ENCODE results near the gene GMPR.

Gene GMPR

DNA sequence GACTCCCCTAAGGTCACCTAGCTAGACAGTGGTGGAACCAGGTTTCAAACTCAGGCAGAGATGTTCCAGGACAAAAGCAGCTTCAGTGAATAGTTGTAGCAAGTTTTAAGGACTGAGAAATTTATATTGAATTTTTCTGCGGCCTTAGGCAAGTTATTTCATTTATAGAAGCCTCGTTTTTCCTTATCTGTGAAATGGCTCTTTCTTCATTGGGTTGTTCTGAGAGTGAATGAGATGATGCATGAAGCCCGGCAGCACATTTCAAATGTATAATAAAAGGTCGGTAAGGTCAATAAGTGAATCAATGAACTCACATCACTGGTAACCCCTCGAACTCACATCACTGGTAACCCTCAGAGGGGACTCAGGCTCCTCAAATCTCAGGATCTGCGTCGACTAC lies 1.1 kb upstream of the GMPR start:
- no peak overlapping the region for H3K27ac ChIP-seq
- ChIA-PET CTCF (interaction anchor here (0.8 kb wide), 1 partner anchor 39 kb away, joined by 3 read pairs; no protein-coding TSS in a partner anchor), POLR2A (ENCODE audit: low non-redundant PET) (no interaction called here)
- TF ChIP-seq, protein P1, sequence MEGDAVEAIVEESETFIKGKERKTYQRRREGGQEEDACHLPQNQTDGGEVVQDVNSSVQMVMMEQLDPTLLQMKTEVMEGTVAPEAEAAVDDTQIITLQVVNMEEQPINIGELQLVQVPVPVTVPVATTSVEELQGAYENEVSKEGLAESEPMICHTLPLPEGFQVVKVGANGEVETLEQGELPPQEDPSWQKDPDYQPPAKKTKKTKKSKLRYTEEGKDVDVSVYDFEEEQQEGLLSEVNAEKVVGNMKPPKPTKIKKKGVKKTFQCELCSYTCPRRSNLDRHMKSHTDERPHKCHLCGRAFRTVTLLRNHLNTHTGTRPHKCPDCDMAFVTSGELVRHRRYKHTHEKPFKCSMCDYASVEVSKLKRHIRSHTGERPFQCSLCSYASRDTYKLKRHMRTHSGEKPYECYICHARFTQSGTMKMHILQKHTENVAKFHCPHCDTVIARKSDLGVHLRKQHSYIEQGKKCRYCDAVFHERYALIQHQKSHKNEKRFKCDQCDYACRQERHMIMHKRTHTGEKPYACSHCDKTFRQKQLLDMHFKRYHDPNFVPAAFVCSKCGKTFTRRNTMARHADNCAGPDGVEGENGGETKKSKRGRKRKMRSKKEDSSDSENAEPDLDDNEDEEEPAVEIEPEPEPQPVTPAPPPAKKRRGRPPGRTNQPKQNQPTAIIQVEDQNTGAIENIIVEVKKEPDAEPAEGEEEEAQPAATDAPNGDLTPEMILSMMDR (conservative IDR thresholded peaks at IDR 0.05; ENCODE audit: low read depth), result no peak
- DNase-seq (ENCODE audit: low spot score), result no peak

DNA sequence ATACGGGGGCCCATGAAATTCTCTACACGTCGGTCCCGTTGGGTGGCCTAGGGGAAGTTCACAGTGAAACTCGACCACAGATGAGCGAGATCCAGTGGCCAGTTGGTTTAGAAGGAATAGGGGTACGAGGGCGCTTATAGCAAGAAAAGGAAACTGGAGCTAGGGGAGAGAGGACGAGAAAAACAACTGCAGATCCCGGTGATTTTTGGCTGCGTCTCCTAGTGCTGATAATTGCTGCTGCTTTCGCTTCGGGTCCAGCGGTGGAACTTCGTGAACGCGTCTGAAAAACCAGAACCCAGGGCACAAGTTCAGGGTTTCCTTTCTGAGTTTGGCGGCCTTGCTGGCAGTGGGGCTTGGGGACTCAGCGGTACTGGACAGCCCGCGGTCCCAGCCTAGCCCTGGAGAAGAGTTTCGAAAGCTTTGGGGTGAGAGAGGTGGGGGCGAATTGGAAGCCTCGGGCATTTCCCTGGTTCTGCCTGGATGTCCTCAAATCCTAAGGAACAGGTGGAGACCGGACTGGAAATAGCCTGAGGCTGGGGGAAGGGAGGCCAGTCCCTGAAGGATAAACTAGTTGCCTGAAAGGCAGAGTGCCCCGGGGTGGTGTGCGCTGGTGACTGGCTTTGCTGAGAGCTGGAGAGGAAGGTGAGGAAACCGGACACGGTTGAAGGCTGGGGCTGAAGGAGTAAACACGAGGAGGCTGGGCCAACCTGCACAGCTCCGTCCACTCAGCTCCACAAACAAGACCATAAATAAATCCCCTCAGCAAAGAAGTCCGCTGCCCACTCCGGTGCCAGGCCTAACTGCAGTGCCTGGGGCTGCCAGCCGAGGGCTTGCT lies 793 bp downstream of the GMPR start:
- POLR2A ChIA-PET (ENCODE audit: low non-redundant PET), result no interaction called here
- TF ChIP-seq, protein P1 (conservative IDR thresholded peaks at IDR 0.05; ENCODE audit: low read depth), result peak; percentile 55
- peak overlapping the region; percentile 45 for H3K27ac ChIP-seq

DNA sequence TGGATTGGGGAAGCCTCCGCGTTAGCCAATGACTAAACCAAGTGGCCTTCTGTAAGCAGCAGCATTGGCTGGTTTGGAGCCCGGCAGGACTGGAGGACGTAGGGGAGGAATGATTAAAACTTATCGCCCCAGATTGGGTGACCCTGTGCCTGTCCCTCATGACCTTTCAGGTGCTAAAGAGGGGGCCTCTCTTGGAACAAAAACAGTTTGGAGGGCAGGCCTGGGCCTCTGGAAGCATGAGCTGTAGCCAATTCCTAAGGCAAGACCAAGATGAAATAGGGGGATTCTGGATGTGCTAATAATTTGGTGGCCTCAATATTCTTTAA lies 1.4 kb downstream of the GMPR start:
- no peak for DNase-seq (ENCODE audit: low spot score)
- TF ChIP-seq, protein P1 (conservative IDR thresholded peaks at IDR 0.05; ENCODE audit: low read depth), result peak; percentile 11; the same call in 1 of the 2 replicates
- H3K27ac ChIP-seq, result peak overlapping the region; percentile 45
- CTCF ChIA-PET, result interaction anchor here (0.6 to 0.7 kb wide), 2 partner anchors 12 to 86 kb away, joined by 3 to 4 read pairs; no protein-coding TSS in a partner anchor
- POLR2A ChIA-PET (ENCODE audit: low non-redundant PET), result no interaction called here

More for the DNA sequence above, 793 bp downstream of the GMPR start:
- CTCF ChIA-PET, result interaction anchor here (0.7 kb wide), 2 partner anchors 11 to 86 kb away, joined by 3 read pairs; no protein-coding TSS in a partner anchor
- DNase-seq (ENCODE audit: low spot score), result peak; percentile 30

DNA sequence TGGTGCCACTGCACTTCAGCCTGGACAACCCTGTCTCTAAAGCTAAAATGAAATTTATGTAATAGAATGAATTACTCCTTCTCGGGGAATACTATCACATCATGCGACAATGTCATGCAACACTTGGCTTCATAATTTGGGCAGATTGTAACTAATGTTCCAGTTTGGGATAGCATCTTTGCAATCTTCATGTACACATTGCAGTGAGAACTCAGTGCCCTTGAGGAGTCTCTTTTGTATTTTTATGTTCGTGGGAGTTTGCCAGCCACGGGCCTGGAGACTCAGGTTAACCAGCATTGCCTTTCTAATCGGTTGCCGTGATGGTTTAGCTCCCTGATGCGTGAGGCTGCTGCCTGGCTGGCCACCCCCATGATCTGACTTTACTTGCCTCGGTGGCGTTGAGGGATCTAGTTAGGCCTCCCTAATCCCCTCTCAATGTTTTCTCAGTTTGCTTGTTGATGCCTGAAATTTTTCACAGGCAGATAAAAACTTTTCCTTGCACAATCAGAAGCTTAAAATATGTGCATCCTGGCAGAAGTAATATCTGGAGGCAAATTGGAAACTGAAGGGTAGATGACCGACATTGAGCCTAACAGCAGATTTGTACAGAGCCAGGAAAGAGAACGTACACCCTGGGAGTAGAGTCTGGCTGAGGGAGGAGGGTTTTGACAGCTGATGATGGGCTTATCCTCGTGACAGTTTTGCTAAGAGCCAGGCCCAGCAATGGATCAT lies 2.4 kb downstream of the GMPR start:
- TF ChIP-seq, protein P1 (conservative IDR thresholded peaks at IDR 0.05; ENCODE audit: low read depth), result no peak
- H3K27ac ChIP-seq, result no peak overlapping the region
- ChIA-PET CTCF (no interaction called here), POLR2A (ENCODE audit: low non-redundant PET) (no interaction called here)
- DNase-seq (ENCODE audit: low spot score), result no peak

DNA sequence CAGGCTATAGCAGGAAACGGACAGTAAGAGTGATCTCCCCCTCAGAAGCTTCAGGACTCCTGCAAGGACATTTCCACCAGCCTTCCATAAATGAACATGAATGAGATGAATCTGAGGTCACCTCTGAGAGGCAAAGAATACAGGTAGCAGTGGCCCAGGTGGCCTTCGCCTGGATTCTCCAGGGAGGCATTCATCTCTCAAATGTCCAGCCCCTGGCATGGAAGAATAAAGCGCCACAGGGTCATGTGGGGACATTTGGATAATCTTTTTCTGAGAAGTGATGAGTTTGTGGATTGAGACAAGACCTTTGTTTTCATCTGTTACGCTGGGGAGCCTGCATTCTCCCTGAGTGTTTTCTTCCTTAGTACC lies 2.9 kb downstream of the GMPR start:
- ChIA-PET CTCF (no interaction called here), POLR2A (ENCODE audit: low non-redundant PET) (no interaction called here)
- H3K27ac ChIP-seq, result no peak overlapping the region
- DNase-seq (ENCODE audit: low spot score), result no peak
- TF ChIP-seq, protein P1 (conservative IDR thresholded peaks at IDR 0.05; ENCODE audit: low read depth), result no peak

DNA sequence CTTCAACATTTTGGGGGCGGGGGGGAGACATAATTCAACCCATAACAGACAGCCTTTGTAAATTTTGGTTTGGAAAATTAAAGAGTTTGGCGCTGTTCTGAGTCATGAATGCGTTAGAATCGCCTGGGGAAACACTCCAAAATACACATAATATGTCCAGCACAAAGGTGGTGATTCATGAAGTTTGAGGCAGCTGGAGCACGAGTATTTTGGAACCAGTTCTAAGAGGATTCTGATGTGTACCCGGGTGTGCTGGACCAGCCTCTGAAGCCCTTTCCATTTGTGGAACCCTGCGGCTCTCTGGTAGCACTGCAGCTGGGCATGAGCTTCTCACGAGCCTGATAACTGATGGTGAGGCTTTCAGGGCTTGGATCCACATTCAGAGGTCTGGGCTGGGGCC lies 4.7 kb downstream of the GMPR start:
- TF ChIP-seq, protein P1 (conservative IDR thresholded peaks at IDR 0.05; ENCODE audit: low read depth), result no peak
- POLR2A ChIA-PET (ENCODE audit: low non-redundant PET), result no interaction called here
- DNase-seq (ENCODE audit: low spot score), result peak; percentile 79
- CTCF ChIA-PET, result no interaction called here
- peak overlapping the region; percentile 69 for H3K27ac ChIP-seq

All from RWPE1 (cell line).